Measurements from ENCODE around the gene ARHGAP1. TPM values are rescaled to one million over a fixed set of nuclear protein-coding genes. Genes with fewer than 3 reads are reported as not detected.
"Not testable (repeated sequence)": the region's sequence is repeated elsewhere in the genome, so short reads cannot be mapped to it uniquely, and the experiment has no call there.

ARHGAP1 gene
- total and polyA plus RNA-seq, 5 experiments from 2014 or later, result 35.5 to 71.2 (median 63.1) TPM

- Mint-ChIP-seq H3K4me3 (no peak within 1 kb of the TSS), H3K9me3 (no peaks in the 10 kb centered on the region), H3K36me3 (no peaks in the 10 kb centered on the region), H3K27ac (peak within 1 kb of the TSS in 2 of 10 donors; percentile 38 to 40), H3K27me3 (peaks cover 0 to 3% (median 0%) of the 10 kb centered on the region in 5 donors), H3K4me1 (peaks cover 0 to 8% (median 3%) of the 10 kb centered on the region in 4 donors)
- ATAC-seq, result no peak
- DNase-seq, result no peak
- POLR2A ChIA-PET, result interaction anchor here (0.8 kb wide), 1 partner anchor 103 kb away, joined by 5 read pairs; no protein-coding TSS in a partner anchor
These were observed 18.7 kb upstream of the ARHGAP1 start, which contains the start of gene F2 for GRCh38 chr11:46719048-46719542. Gene F2 (plus strand): TSS chr11:46719213. CDS start chr11:46719236, 23 bp downstream.

DNA sequence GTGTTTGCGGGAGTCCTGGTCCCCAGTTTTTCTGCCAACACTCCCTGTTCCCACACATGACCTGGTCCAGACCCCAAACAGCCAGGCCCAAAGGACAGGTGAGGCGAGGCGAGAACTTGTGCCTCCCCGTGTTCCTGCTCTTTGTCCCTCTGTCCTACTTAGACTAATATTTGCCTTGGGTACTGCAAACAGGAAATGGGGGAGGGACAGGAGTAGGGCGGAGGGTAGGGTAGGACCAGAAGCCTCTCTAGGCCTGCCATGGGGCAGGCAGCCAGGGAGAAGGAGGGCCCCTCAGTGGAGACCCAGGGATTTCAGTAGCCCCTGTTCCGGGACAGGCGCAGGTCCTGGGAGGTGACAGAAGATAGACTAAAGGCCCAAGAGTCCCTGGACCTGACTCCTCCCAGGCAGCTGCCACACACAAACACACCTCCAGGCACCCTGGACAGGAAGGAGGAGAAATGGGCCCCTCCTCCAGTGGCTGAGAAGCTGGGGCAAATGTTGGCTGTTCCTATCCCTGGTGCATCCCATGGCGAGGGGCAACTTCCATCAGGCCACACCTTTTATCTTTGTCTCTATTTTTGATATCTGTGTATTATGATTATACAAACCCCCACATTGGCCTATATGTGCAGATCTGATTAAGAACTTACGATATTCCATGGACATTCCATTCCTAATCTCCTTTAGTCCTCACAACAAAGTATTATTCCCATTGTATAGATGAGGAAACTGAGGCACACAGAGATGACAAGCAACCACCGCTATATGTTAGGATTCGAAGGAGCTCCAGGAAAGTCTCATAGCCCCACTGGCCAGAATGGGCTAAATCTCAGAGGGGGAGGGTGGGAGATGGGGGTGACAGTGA, 18.0 kb upstream of the ARHGAP1 start:
- Mint-ChIP-seq H3K36me3 (no peaks in the 10 kb centered on the region), H3K4me1 (peaks cover 0 to 8% (median 3%) of the 10 kb centered on the region in 4 donors), H3K4me3 (no peak overlapping the region), H3K9me3 (no peaks in the 10 kb centered on the region), H3K27ac (peak overlapping the region in 2 of 10 donors; percentile 38 to 40), H3K27me3 (peaks cover 0 to 3% (median 0%) of the 10 kb centered on the region in 5 donors)
- no peak for ATAC-seq
- DNase-seq, result no peak
- POLR2A ChIA-PET, result interaction anchor here (0.6 to 0.8 kb wide), 2 partner anchors 102 to 429 kb away, joined by 4 to 5 read pairs; no protein-coding TSS in a partner anchor

DNA sequence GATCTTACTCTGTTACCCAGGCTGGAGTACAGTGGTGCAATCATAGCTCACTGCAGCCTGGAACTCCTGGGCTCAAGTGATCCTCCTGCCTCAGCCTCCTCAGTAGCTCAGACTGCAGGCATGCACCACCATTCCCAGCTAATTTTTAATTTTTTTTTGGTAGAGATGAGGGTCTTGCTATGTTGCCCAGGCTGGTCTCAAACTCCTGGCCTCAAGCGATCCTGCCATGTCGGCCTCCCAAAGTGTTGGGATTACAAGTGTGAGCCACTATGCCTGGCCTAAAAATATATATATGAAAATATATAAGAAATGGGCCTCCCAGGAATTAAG, 17.4 kb upstream of the ARHGAP1 start:
- not testable (repeated sequence) for H3K27ac Mint-ChIP-seq, H3K9me3 Mint-ChIP-seq, DNase-seq, H3K4me1 Mint-ChIP-seq, H3K4me3 Mint-ChIP-seq, H3K36me3 Mint-ChIP-seq, ATAC-seq, H3K27me3 Mint-ChIP-seq
- POLR2A ChIA-PET, result interaction anchor here (0.6 kb wide), 1 partner anchor 429 kb away, joined by 4 read pairs; no protein-coding TSS in a partner anchor

DNA sequence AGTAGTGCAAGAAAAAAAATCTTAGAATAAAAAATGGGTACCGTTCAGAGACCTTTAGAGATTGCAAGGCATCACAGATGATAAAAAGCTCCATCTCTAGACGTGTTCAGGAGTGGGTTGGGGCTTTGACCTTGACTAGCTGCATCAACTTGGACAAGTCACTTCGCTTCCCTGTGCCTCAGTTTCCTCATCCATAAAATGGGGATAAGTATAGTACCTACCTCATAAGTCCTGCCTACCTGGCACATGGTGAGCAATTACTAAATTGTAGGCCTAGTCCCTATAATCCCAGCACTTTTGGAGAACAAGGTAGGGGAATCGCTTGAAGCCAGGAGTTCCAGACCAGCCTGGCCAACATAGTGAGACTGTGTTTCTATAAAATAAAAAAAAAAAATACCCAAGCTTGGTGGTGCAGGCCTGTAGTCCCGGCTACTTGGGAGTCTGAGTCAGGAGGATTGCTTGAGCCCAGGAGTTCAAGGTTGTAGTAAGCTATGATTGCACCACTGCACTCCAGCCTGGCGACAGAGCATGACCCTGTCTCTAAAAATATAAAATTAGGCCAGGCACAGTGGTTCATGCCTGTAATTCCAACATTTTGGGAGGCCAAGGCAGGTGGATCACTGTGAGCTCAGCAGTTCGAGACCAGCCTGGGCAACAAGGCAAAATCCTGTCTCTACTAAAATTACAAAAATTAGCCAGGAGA, 12.6 kb upstream of the ARHGAP1 start:
- Mint-ChIP-seq H3K9me3 (no peaks in the 10 kb centered on the region), H3K36me3 (peaks cover 0 to 2% (median 0%) of the 10 kb centered on the region in 3 donors), H3K4me3 (no peak overlapping the region), H3K4me1 (peaks cover 0 to 2% (median under 1%) of the 10 kb centered on the region in 4 donors), H3K27me3 (no peaks in the 10 kb centered on the region), H3K27ac (no peak overlapping the region)
- DNase-seq (no peak), ATAC-seq (no peak)
- POLR2A ChIA-PET, result no interaction called here

DNA sequence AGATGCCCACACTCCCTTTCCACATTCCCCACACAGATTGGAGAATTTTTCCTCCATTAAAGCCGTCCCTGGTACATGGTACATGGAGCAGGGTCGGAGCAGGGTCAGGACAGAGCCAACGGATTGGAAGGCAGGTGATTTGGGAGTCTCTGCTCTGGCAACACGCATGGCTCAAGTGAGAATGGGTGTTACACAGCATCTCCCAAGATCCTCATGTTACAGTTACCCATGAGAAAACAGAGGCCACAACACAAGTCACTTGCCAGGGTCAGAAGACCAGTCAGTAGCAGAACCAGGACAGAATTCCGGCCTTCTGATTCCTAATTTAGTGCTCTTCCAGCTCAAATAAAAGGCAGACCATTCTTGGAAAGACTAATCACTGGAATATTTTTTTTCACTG, 10.9 kb upstream of the ARHGAP1 start:
- H3K4me3 Mint-ChIP-seq, result no peak overlapping the region
- H3K4me1 Mint-ChIP-seq, result peaks cover 0 to 10% (median 2%) of the 10 kb centered on the region in 4 donors
- no peaks in the 10 kb centered on the region for H3K9me3 Mint-ChIP-seq
- no peaks in the 10 kb centered on the region for H3K27me3 Mint-ChIP-seq
- peak overlapping the region in 2 of 10 donors; percentile 38 to 71 for H3K27ac Mint-ChIP-seq
- DNase-seq, result no peak
- ATAC-seq, result no peak
- H3K36me3 Mint-ChIP-seq, result peaks cover 0 to 15% (median 4%) of the 10 kb centered on the region in 3 donors
- POLR2A ChIA-PET, result no interaction called here

- POLR2A ChIA-PET, result no interaction called here
- Mint-ChIP-seq H3K4me3 (no peak overlapping the region), H3K9me3 (no peaks in the 10 kb centered on the region), H3K4me1 (peaks cover 0 to 10% (median 2%) of the 10 kb centered on the region in 4 donors), H3K27ac (peak overlapping the region in 1 of 10 donors; percentile 71), H3K27me3 (no peaks in the 10 kb centered on the region), H3K36me3 (peaks cover 0 to 19% (median 4%) of the 10 kb centered on the region in 3 donors)
- DNase-seq (no peak), ATAC-seq (no peak)
These were observed 10.4 kb upstream of the ARHGAP1 start for GRCh38 chr11:46710821-46711269.

GRCh38 chr11:46709351-46709750, 8.9 kb upstream of the ARHGAP1 start:
- peaks cover 0 to 33% (median 4%) of the 10 kb centered on the region in 3 donors for H3K36me3 Mint-ChIP-seq
- H3K4me3 Mint-ChIP-seq, POLR2A ChIA-PET, H3K27ac Mint-ChIP-seq, DNase-seq, ATAC-seq, H3K9me3 Mint-ChIP-seq, H3K27me3 Mint-ChIP-seq: not testable (repeated sequence)
- peaks cover 0 to 10% (median 3%) of the 10 kb centered on the region in 4 donors for H3K4me1 Mint-ChIP-seq

DNA sequence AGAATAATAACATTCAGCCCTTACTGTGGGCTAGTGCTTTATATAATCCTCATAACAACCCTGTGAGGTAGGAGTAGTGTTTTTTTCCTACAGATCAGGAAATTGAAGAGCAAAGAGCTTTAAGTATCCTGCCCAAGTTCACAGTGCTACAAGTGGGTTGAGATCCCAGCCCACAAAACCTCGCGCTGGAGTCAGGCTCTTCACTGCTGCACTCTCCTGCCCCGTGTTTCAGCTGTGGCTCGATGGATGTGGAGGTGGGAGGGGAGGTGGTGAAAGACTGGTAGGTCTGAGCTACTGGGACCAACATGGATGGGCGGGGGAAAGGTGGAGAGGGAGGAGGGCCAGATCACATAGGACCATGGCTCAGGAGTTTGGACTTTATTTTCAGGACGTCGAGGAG, 6.5 kb upstream of the ARHGAP1 start:
- peaks cover 0 to 55% (median 4%) of the 10 kb centered on the region in 3 donors for H3K36me3 Mint-ChIP-seq
- no peaks in the 10 kb centered on the region for H3K9me3 Mint-ChIP-seq
- POLR2A ChIA-PET, result no interaction called here
- H3K4me1 Mint-ChIP-seq, result peaks cover 14 to 21% (median 15%) of the 10 kb centered on the region in 4 donors
- DNase-seq (no peak), ATAC-seq (no peak)
- no peaks in the 10 kb centered on the region for H3K27me3 Mint-ChIP-seq
- H3K4me3 Mint-ChIP-seq, result no peak overlapping the region
- peak overlapping the region in 1 of 10 donors; percentile 44 for H3K27ac Mint-ChIP-seq

- H3K27ac Mint-ChIP-seq, result no peak overlapping the region
- DNase-seq, result no peak
- POLR2A ChIA-PET, result no interaction called here
- peaks cover 23 to 35% (median 26%) of the 10 kb centered on the region in 4 donors for H3K4me1 Mint-ChIP-seq
- ATAC-seq, result no peak
- H3K36me3 Mint-ChIP-seq, result peaks cover 0 to 62% (median 4%) of the 10 kb centered on the region in 3 donors
- H3K4me3 Mint-ChIP-seq, result peak overlapping the region in 1 of 10 donors; percentile 34
- H3K9me3 Mint-ChIP-seq, result no peaks in the 10 kb centered on the region
- no peaks in the 10 kb centered on the region for H3K27me3 Mint-ChIP-seq
These were observed 4.8 kb upstream of the ARHGAP1 start for GRCh38 chr11:46705070-46705688.

DNA sequence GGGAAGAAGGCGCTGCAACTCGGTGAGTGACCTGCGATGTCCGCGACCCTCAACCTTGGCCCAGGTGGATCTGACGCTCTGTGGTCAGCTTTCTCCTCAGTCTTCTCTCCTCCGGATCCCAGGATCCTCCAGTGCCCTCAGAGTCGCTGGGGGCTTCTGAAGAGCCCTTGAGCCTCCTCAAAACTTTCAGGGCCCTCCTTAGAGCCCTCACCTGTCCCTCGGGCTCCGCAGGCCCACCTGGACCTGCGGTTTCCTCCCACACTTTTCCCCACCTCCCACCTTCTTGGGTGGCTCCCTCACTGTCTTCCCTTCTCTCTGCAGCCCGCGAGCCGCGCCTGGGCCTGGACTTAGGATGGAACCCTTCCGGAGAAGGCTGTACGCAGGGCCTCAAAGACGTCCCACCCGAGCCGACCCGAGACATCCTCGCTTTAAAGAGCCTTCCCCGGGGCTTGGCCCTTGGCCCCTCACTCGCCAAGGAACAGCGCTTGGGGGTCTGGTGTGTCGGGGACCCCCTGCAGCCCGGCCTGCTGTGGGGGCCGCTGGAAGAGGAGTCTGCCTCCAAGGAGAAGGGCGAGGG, 747 bp upstream of the ARHGAP1 start:
- ATAC-seq, result no peak
- Mint-ChIP-seq H3K4me3 (peak overlapping the region; percentile 96 to 99 (median 98)), H3K9me3 (no peaks in the 10 kb centered on the region), H3K36me3 (peaks cover 0 to 53% (median 0%) of the 10 kb centered on the region in 3 donors), H3K27me3 (no peaks in the 10 kb centered on the region), H3K27ac (peak overlapping the region; percentile 93 to 99 (median 97)), H3K4me1 (peaks cover 21 to 64% (median 53%) of the 10 kb centered on the region in 4 donors)
- POLR2A ChIA-PET, result interaction anchor here (0.5 to 6.3 kb wide), 13 partner anchors 28 to 1065 kb away, joined by 3 to 91 read pairs (median 4); partner anchors contain the start of genes ACP2, ATG13, CSTPP1 and HARBI1
- no peak for DNase-seq

GRCh38 chr11:46698597-46698996, 1.8 kb downstream of the ARHGAP1 start:
- Mint-ChIP-seq H3K36me3 (peaks cover 0 to 54% (median 7%) of the 10 kb centered on the region in 3 donors), H3K4me3 (peak overlapping the region; percentile 66 to 99 (median 98)), H3K9me3 (no peaks in the 10 kb centered on the region), H3K27ac (peak overlapping the region in 6 of 10 donors; percentile 15 to 99 (median 72)), H3K4me1 (peaks cover 27 to 76% (median 56%) of the 10 kb centered on the region in 4 donors), H3K27me3 (no peaks in the 10 kb centered on the region)
- DNase-seq (no peak), ATAC-seq (no peak)
- POLR2A ChIA-PET, result interaction anchor here (0.6 to 6.3 kb wide), 4 partner anchors 26 to 149 kb away, joined by 3 to 91 read pairs (median 3); partner anchors contain the start of gene ATG13

Measured in naive thymus-derived CD8-positive, alpha-beta T cell (primary cell).